NOMO-1 treated with dmso at 0.1 percent for 144 hours (cell line): Measurements from ENCODE around the gene DYNC2LI1.
"Not testable (repeated sequence)": the region's sequence is repeated elsewhere in the genome, so short reads cannot be mapped to it uniquely, and the experiment has no call there.

ENCODE experiments used
- DNase-seq: peaks from one replicate; lab custom pipeline; 2025; ENCODE audit not compliant: unreplicated experiment; lab: John Stamatoyannopoulos, UW

The DYNC2LI1 gene

GRCh38 chr2:43773876-43774613 lies at the start of gene DYNC2LI1:
Gene DYNC2LI1, plus strand, starts transcription at chr2:43774039. Its CDS starts 100 bp downstream, at chr2:43774139.
- DNase-seq, result peak; percentile 69

- no peak for DNase-seq
Observed at GRCh38 chr2:43724728-43725526, 48.9 kb upstream of the DYNC2LI1 start.

- DNase-seq, result no peak
Observed at GRCh38 chr2:43725711-43726246, 48.1 kb upstream of the DYNC2LI1 start.

GRCh38 chr2:43726961-43727633 lies 46.7 kb upstream of the DYNC2LI1 start:
- not testable (repeated sequence) for DNase-seq

- no peak for DNase-seq
Observed at GRCh38 chr2:43727634-43728014, 46.2 kb upstream of the DYNC2LI1 start.

- DNase-seq, result no peak
Observed at GRCh38 chr2:43729491-43730174, 44.2 kb upstream of the DYNC2LI1 start.

GRCh38 chr2:43731211-43731610 lies 42.6 kb upstream of the DYNC2LI1 start:
- no peak for DNase-seq

- no peak for DNase-seq
Observed at GRCh38 chr2:43736637-43737036, 37.2 kb upstream of the DYNC2LI1 start.

GRCh38 chr2:43737097-43737854 lies 36.6 kb upstream of the DYNC2LI1 start:
- DNase-seq, result no peak

GRCh38 chr2:43737855-43738254 lies 36.0 kb upstream of the DYNC2LI1 start:
- DNase-seq, result no peak

- DNase-seq, result no peak
Observed at GRCh38 chr2:43738257-43738656, 35.6 kb upstream of the DYNC2LI1 start.

GRCh38 chr2:43743706-43744105 lies 30.1 kb upstream of the DYNC2LI1 start:
- DNase-seq, result no peak

GRCh38 chr2:43745457-43745856 lies 28.4 kb upstream of the DYNC2LI1 start:
- no peak for DNase-seq

GRCh38 chr2:43748333-43748732 lies 25.5 kb upstream of the DYNC2LI1 start:
- DNase-seq, result no peak

- DNase-seq, result no peak
Observed at GRCh38 chr2:43749583-43749982, 24.3 kb upstream of the DYNC2LI1 start.

- no peak for DNase-seq
Observed at GRCh38 chr2:43751476-43751990, 22.3 kb upstream of the DYNC2LI1 start.

- no peak for DNase-seq
Observed at GRCh38 chr2:43752302-43752701, 21.5 kb upstream of the DYNC2LI1 start.

GRCh38 chr2:43754180-43754579 lies 19.7 kb upstream of the DYNC2LI1 start:
- no peak for DNase-seq

GRCh38 chr2:43758739-43759138 lies 15.1 kb upstream of the DYNC2LI1 start:
- no peak for DNase-seq

GRCh38 chr2:43759195-43759594 lies 14.6 kb upstream of the DYNC2LI1 start:
- DNase-seq, result no peak
